Cerebellar nuclear complex (tissue), 1 donor: Measurements from ENCODE around the gene ANXA2.

ENCODE experiments used
- DNase-seq, 2 experiments: peaks; one replicate each; lab custom pipeline; 2025; lab: John Stamatoyannopoulos, UW

ANXA2 gene

GRCh38 chr15:60370105-60370868 lies 27.5 kb downstream of the ANXA2 start:
- no peak for DNase-seq

- DNase-seq = no peak
These were observed 28.1 kb downstream of the ANXA2 start for GRCh38 chr15:60369696-60370095.

DNA sequence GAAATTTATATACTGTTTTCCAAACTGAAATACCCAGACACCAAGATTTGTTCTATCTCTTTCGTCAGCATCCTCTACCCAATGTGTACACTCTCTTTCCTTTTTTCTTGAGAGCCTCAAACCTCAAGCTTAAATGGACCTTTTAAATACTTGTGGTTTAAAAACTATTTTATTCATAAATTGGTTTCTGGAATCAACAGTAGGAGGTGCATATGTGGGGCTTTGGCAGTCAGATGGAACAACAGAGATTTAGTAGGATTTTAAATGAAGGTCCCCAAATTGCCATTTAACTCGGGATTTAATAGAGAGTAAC lies 33.2 kb downstream of the ANXA2 start:
- DNase-seq = no peak

- DNase-seq = no peak
These were observed 33.7 kb downstream of the ANXA2 start for GRCh38 chr15:60363903-60364611.

- DNase-seq = no peak
These were observed 34.7 kb downstream of the ANXA2 start for GRCh38 chr15:60363087-60363549.

DNA sequence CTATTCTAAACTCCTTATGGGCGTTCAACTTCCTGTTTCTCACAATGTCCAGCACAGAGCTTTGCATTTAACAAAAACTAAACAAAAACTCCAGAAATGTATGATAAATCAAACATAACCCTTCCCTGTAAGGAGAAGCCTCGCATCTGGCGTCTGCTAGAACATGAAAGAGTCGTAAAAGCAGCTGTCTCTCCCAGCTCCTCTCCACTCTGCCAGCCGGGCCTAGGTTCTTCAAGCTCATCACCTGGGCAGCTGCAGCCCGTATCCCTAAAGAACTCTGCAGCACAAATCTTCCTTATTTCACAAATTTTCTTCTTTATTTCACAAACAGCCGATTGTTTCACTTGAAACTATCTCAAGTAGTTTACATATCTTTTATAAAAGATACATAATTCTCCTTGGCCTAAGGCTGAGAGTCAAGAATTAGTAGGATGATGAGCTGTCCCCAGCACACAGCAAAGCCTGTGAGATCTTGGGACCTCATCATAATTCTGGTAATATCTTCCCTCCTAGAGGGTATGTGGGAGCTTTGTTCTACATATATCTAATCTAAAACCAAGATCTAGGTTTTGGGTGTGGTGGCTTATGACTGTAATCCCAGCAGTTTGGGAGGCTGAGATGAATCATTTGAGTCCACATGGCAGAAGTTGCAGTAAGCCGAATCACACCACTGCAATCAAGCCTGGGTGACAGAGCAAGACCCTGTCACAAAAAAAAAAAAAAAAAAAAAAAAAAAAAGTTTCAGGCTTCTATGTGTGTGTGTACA lies 35.3 kb downstream of the ANXA2 start:
- DNase-seq = no peak

DNA sequence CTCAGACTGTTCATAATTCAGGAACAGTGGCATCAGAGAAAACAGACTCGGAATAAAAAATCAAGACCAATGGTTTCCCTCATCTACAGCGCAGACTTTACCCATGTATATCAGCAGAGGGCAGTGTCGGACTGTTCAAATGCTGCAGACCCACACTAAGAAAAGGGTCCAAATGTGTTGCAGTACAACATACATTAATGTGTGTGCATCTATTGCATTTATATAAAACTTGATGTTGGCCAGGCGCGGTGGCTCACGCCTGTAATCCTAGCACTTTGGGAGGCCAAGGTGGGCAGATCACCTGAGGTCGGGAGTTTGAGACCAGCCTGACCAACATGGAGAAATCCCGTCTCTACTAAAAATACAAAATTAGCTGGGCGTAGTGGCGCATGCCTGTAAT lies 38.0 kb downstream of the ANXA2 start:
- DNase-seq = peak in 1 of 2 experiments; percentile 12

- DNase-seq = no peak
These were observed 38.7 kb downstream of the ANXA2 start for GRCh38 chr15:60358935-60359682.

DNA sequence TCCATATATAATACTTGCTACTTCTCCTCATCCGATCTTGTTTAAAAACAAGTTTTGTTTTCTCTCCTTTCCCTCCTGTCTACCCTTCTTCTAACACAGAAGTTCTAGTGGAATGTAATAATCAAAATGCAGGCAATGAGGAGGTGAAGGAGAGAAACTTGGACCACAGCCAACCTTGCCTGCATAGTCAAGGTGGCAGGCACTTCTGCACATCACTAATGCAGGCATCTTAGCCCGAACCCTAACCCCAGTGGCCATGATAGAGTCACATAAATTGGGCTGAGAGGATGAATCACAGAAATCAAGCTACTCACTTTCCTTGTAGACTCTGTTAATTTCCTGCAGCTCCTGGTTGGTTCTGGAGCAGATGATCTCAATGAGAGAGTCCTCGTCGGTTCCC lies 41.0 kb downstream of the ANXA2 start:
- no peak for DNase-seq

GRCh38 chr15:60355148-60355857 lies 42.5 kb downstream of the ANXA2 start:
- no peak for DNase-seq

DNA sequence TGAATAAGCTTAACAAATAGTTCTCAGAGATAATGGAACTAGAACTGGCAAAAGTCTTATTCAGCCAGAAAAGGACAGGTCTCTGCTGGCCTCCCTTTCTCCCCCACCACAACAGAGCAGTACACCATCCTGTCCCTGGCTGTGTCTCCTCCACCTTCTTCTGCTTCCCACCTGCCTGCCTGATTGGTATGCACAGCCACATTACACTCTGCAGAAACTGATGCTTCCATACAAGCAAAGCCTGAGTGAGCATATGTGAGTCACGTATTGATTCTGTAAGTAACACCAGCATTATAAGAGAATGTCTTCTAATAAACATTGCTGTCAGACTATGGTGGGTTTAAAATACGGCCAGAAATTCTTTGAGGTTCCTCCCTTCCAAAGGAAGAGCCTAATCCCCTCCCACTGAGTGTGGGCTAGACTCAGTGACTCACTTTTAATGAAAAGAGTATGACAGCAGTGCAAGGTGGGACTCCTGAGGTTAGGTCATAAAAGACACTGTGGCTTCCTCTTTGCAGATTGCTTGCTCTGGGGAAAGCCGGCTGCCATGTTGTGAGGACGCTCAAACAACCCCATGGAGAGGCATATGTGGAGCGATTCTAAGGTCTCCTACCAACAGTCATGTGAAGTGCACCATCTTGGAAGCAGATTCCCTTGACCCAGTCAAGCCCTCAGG lies 44.4 kb downstream of the ANXA2 start:
- DNase-seq = no peak

GRCh38 chr15:60352525-60352924 lies 45.3 kb downstream of the ANXA2 start:
- DNase-seq = no peak

DNA sequence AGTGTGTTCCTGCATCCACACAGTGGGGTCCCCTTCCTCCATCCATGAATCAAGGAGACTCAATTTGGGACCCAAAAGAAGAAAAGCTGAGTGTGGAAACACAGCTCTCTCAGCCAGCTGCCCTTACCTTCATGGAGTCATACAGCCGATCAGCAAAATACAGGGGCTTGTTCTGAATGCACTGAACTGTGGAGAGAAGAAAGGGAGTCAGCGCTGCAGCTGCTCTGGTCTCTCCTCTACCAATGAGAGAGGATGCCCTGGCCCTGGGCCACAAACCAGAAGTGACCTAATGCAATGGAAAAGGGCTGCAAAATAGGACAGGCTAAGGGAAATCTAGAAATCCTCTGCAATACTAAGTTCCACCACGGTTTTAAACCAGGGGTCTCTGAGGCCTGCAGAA lies 46.7 kb downstream of the ANXA2 start:
- no peak for DNase-seq

GRCh38 chr15:60350108-60350507 lies 47.7 kb downstream of the ANXA2 start:
- no peak for DNase-seq

DNA sequence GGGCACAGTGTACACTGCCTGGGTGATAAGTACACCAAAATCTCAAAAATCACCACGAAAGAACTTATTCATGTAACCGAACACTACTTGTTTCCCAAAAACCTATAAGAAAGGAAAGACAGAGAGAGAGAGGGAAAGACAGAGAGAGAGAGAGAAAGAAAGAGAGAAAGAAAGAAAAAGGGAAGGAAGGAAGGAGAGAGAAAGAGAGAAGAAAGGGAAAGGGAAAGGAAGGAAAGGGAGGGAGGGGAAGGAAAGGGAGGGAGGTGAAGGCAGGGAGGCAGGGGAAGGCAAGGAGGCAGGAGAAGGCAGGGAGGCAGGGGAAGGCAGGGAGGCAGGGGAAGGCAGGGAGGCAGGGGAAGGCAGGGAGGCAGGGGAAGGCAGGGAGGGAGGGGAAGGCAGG lies 48.2 kb downstream of the ANXA2 start:
- no peak for DNase-seq

DNA sequence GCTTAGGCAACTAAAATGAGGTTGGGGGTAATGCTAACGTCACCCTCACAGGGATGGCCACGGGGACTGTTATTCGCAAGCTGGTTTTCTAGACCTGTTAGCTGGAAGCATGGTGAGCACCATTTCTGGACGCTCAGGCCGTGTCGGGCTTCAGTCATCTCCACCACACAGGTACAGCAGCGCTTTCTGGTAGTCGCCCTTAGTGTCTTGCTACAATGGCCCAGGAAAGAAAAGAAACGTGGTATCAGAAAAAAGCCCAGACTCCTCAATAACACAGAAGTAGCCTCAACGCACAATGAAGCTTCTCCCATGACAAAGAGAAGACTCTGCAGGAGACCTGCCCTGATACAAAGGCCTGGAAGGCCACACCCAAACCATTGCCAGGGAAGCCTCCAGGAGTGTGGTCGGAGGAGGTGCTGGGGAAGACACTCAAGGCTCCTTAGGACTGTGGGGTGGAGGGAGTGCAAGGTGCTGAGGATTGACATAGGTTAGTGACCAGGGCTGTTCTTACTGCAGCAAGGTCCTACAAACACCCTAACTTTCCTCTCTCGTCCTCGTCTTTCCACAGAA lies 50.2 kb downstream of the ANXA2 start:
- no peak for DNase-seq

GRCh38 chr15:60346653-60347052 lies 51.1 kb downstream of the ANXA2 start:
- no peak for DNase-seq

- no peak for DNase-seq
These were observed 51.7 kb downstream of the ANXA2 start for GRCh38 chr15:60346077-60346476.

DNA sequence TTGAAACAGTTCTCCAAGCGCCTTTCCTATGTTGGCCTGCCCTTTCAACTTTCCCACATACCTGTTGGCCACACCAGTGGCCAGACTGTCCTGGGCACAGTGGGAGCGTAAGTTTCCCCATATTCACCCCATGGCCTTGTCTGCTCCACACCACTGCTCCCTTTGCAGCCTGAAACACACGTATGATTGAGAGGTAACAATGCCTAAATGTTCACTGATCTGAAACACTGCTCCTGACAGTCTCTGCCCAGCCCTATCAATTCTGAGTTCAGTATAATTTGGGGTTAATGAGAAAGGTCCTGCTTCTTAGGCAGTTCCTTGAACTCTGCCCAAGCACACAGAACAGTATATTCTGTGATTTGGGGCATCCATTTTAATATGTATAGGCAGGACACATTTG lies 52.2 kb downstream of the ANXA2 start:
- no peak for DNase-seq

DNA sequence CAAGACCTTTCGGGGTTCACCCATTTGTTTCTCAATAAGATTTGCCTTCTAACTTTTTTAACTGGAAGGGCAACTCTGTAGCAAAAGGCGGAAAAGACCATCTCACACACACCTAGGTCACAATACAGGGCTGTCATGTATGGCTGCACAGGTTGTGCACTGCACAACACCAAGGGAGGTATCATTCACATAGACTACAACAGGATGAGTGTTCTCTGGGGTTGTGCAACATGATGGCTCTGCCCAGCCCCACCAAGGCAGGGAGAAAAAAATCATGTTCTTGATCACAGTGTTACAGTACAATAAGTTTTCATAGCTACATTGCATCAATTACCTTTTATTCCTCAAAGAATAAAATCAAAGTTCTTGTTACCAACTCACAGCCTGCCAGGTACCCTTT lies 52.8 kb downstream of the ANXA2 start:
- DNase-seq = no peak

DNA sequence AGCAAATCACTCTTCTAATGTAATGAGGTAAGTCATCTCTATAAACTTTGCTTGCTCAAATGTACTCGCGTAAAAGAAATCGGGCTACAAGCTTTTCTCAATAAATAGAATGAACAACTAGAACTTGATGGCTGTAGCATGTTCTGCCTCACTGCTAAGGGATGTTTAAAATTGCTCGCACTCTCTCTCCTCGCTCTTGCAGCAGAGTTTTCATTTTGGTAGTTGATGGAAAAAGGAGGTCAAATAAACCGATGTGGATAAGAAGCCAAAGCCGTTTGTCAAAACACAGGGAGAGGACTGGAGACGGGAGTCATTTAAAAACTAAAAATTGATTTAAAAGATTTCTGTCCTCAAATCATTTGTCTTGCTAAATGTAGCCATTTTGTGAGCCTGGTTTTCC lies 53.3 kb downstream of the ANXA2 start:
- DNase-seq = no peak
